Peyer's patch (tissue), 4 donors: ENCODE results near the gene SLC35A3. TPM values are rescaled to one million over a fixed set of nuclear protein-coding genes. Genes with fewer than 3 reads are reported as not detected.
A peak's percentile ranks its signal among the peaks of the same experiment; 100 is the strongest.

Experiments used
- DNase-seq, 3 donors: peaks; one replicate each; pipeline ENCODE4 v3.0.0-alpha.2; 2017 to 2019
- H3K27ac ChIP-seq, 4 donors: fragments of 200-600 bp; sonication (generic); one replicate each; pipeline ENCODE4 v1.5.1; 2016 to 2019
- H3K27me3 ChIP-seq, 2 donors: fragments of 200-600 bp; sonication (generic); one replicate each; pipeline ENCODE4 v1.5.1; 2019
- H3K36me3 ChIP-seq, 3 donors: fragments of 200-600 bp; sonication (generic); one replicate each; pipeline ENCODE4 v1.5.1; 2016 to 2019
- H3K4me1 ChIP-seq, 4 donors: fragments of 200-600 bp; sonication (generic); one replicate each; pipeline ENCODE4 v1.5.1; 2016 to 2019
- H3K4me3 ChIP-seq, 4 donors: fragments of 200-600 bp; sonication (generic); 1 replicate in 3 of 4; 2 replicates in 1 of 4; pipeline ENCODE4 v1.5.1; 2016 to 2019; ENCODE audit warnings: mild to moderate bottlenecking in 1 of 4
- H3K9me3 ChIP-seq, 4 donors: fragments of 200-600 bp; sonication (generic); one replicate each; pipeline ENCODE4 v1.5.1; 2016 to 2019; ENCODE audit warnings: mild to moderate bottlenecking in 1 of 4
- POLR2A ChIP-seq, 2 donors: fragments of 450-650 bp; IDR thresholded peaks; one replicate each; pipeline ENCODE4 v1.5.1; 2017; ENCODE audit warnings: antibody characterized with exemption in 2 of 2, mild to moderate bottlenecking in 2 of 2, moderate library complexity in 2 of 2
- total RNA-seq, 4 donors: library from RNA; depleted of rRNA; stranded (reverse); fragments of >200 nt; gene quantifications; one replicate each; pipeline ENCODE4 v1.1.0, GENCODE V29; 2016
- TF ChIP-seq, protein P1 (sequence below), 6 experiments: fragments of 450-650 bp in 4 of 6; fragments of 200-600 bp in 2 of 6; sonication (generic) in 1 of 6; IDR thresholded peaks; one replicate each; pipeline ENCODE4 v1.5.1; 2017 to 2019; ENCODE audit warnings: antibody characterized with exemption in 6 of 6, mild to moderate bottlenecking in 3 of 6, moderate library complexity in 1 of 6

Gene SLC35A3
- total RNA-seq, 4 donors from 2014 or later = 16.5 to 105 (median 88.6) TPM

DNA sequence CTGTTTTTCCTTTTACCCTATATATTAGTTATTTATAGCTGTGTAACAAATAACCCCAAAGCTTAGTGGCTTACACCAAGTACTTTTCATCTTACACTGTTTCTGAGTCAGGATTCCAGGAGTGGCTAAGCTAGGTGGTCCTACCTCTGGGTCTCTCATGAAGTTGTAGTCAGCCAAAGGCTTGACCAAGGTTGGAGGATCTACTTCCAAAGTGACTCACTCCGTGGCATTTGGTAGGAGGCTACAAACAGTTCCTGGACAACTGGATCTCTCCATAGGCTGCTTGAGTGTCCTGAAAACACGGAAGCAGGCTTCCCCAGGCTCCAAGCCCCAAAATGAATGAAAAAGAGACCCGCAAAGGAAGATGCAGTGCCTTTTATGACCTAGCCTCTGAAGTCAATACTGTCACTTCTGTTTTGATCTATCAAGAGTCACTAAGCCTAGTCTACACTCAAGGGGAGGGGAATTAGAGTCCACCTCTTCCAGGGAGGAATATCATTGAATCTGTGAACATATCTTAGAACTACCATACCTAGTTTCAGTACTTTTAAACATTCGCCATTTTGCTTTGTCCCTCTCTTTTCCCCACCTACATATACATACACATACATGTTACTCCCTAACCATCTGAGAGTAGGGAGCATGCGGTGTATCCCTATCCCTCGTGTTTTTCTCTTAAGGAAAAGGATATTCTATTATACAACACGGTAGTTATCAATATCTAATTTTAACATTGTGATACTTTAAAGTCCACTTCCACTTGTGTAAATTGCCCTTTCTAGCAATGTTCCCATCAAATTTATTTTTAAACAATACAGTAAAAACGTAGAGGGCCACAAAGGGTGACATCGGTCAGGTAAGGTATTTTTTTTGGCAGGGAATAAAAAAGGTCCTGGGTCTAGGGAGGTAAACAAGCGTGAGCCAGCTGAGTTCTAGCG, 67.2 kb downstream of the SLC35A3 start:
- peaks cover 0 to 22% (median 5%) of the 10 kb centered on the region in 4 donors for H3K4me1 ChIP-seq
- H3K9me3 ChIP-seq = no peaks in the 10 kb centered on the region
- H3K4me3 ChIP-seq = peak overlapping the region; percentile 69 to 96 (median 90)
- no peak for DNase-seq
- no peaks in the 10 kb centered on the region for H3K36me3 ChIP-seq
- H3K27ac ChIP-seq = peak overlapping the region; percentile 95 to 99 (median 98)
- H3K27me3 ChIP-seq = no peaks in the 10 kb centered on the region
- TF ChIP-seq, protein P1, sequence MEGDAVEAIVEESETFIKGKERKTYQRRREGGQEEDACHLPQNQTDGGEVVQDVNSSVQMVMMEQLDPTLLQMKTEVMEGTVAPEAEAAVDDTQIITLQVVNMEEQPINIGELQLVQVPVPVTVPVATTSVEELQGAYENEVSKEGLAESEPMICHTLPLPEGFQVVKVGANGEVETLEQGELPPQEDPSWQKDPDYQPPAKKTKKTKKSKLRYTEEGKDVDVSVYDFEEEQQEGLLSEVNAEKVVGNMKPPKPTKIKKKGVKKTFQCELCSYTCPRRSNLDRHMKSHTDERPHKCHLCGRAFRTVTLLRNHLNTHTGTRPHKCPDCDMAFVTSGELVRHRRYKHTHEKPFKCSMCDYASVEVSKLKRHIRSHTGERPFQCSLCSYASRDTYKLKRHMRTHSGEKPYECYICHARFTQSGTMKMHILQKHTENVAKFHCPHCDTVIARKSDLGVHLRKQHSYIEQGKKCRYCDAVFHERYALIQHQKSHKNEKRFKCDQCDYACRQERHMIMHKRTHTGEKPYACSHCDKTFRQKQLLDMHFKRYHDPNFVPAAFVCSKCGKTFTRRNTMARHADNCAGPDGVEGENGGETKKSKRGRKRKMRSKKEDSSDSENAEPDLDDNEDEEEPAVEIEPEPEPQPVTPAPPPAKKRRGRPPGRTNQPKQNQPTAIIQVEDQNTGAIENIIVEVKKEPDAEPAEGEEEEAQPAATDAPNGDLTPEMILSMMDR (IDR thresholded peaks at IDR 0.05) = no peak
- TF ChIP-seq POLR2A (IDR thresholded peaks at IDR 0.05) = no peak

DNA sequence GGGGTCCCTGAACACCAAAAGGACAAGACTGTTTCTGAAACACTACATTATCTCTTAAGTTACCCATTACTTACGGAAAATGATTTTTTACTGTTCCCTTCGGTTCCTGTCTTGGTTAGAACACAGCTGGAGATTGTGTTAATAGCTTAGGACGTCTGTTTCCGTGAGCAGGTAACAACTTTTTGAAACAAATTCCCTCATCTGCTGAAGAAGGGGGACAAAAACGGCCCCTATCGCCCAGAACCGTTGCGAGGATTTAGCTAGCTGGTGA, 67.8 kb downstream of the SLC35A3 start:
- H3K9me3 ChIP-seq = no peaks in the 10 kb centered on the region
- DNase-seq = no peak
- peaks cover 0 to 26% (median 5%) of the 10 kb centered on the region in 4 donors for H3K4me1 ChIP-seq
- H3K27me3 ChIP-seq = no peaks in the 10 kb centered on the region
- peak overlapping the region; percentile 69 to 96 (median 90) for H3K4me3 ChIP-seq
- H3K27ac ChIP-seq = peak overlapping the region; percentile 95 to 99 (median 98)
- TF ChIP-seq, protein P1 (IDR thresholded peaks at IDR 0.05) = no peak
- TF ChIP-seq POLR2A (IDR thresholded peaks at IDR 0.05) = no peak
- H3K36me3 ChIP-seq = no peaks in the 10 kb centered on the region

DNA sequence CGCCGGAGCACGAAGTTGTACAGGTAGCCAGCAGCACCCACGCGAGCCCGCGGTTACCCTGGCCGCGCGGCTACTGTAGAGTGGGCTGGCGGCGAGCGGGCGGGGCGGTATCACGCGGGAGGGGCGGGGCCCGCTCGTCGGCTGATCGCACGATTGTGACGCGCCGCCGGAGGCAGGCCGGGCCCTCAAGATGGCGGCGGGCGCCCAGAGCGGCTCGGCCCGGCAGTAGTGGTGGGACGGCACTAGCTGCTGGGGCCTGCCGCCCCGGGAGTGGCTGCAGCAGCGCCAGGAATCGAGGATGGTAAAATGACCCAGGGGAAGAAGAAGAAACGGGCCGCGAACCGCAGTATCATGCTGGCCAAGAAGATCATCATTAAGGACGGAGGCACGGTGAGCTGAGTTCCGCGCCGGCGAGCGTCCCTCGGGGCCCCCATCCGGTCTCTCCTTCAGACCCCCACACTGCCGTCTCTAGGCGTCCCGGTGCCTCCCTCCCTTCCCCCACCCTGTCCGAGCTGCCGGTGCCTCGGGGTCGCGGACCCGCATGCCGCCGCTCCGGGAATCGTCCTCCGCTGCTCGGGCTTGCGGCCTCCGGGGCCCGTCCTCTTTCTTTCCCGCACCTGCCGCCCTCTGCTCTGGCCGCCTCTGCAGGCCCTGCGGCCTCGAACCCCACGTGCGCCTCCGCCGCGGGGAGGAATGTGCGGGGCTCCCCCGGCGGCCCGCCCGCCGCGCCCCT, 68.3 kb downstream of the SLC35A3 start:
- Histone ChIP-seq H3K9me3 (no peaks in the 10 kb centered on the region), H3K4me1 (peaks cover 0 to 26% (median 5%) of the 10 kb centered on the region in 4 donors)
- peak; percentile 91 to 96 (median 94) for DNase-seq

DNA sequence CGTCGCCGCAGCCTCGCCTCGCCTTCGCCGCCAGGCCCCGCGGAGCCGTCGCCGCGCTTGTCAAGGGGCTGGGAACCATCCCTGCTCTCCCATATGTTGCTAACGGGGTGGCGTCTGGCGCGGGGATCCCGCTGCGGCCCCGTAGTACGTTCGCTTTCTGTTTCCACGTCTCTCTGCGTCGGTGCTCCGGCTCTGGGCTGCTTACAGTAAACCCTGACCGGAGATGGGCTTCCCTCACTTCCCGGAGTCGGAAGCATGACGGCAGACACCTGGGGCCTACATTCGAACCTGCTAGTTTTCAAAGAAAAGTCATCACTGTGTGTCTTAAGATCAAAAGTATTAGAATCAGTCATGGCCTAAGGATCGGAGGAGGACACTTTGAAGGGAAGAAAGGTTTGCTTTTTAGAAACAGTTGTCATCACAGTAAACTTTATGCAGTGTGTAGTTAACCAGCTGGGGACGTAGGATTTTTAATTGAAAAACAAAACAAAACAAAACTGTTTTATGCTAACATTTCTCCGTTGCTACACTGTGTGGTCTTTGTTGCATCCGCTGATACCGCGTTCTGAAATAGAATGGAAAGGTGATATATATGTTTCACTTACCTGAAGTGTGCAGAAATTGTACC, 69.0 kb downstream of the SLC35A3 start:
- peak; percentile 71 to 89 (median 84) for DNase-seq
- Histone ChIP-seq H3K4me1 (peaks cover 0 to 26% (median 5%) of the 10 kb centered on the region in 4 donors), H3K27me3 (no peaks in the 10 kb centered on the region), H3K9me3 (no peaks in the 10 kb centered on the region), H3K27ac (peak overlapping the region; percentile 95 to 99 (median 98)), H3K4me3 (peak overlapping the region; percentile 69 to 96 (median 90)), H3K36me3 (no peaks in the 10 kb centered on the region)
- TF ChIP-seq, protein P1 (IDR thresholded peaks at IDR 0.05) = no peak
- TF ChIP-seq POLR2A (IDR thresholded peaks at IDR 0.05) = peak; percentile 28 to 35

More for the DNA sequence above, 68.3 kb downstream of the SLC35A3 start:
- Histone ChIP-seq H3K36me3 (no peaks in the 10 kb centered on the region), H3K27me3 (no peaks in the 10 kb centered on the region), H3K27ac (peak overlapping the region; percentile 95 to 99 (median 98)), H3K4me3 (peak overlapping the region; percentile 69 to 96 (median 90))
- TF ChIP-seq, protein P1 (IDR thresholded peaks at IDR 0.05) = no peak
- peak; percentile 77 to 94 for TF ChIP-seq POLR2A (IDR thresholded peaks at IDR 0.05)

DNA sequence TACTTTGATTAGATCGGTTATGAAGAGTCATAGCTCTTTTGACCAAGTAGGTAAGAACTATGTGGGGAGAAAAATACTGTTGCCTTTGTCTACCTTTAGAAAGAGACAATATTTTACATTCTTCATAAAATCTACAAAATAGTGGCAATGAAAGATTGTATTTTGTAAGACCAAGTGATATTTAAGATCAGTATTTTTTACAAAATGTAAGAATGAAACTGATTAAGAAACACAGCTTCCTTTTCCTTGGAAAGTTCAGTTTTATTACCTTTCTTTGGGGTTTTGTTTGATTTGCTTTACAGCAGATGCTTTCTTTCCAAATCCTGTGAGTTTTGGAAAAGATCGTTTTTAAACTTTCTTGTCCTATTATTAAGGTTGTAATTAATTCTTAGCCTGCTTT, 69.8 kb downstream of the SLC35A3 start:
- no peaks in the 10 kb centered on the region for H3K9me3 ChIP-seq
- no peaks in the 10 kb centered on the region for H3K36me3 ChIP-seq
- peaks cover 0 to 26% (median 5%) of the 10 kb centered on the region in 4 donors for H3K4me1 ChIP-seq
- peak overlapping the region in 3 of 4 donors; percentile 69 to 96 (median 90) for H3K4me3 ChIP-seq
- H3K27ac ChIP-seq = peak overlapping the region; percentile 95 to 99 (median 98)
- no peaks in the 10 kb centered on the region for H3K27me3 ChIP-seq
- no peak for DNase-seq
- TF ChIP-seq POLR2A (IDR thresholded peaks at IDR 0.05) = no peak
- TF ChIP-seq, protein P1 (IDR thresholded peaks at IDR 0.05) = no peak
